ENCODE results near the gene CIART.

CIART gene

GRCh38 chr1:150268340-150268704 is 14.0 kb upstream of the CIART start:
- peak; percentile 48 for ATAC-seq
- TF ChIP-seq TCF4 (CRISPR knock-in tag; IDR thresholded peaks at IDR 0.05; ENCODE audit: borderline replicate concordance) (no peak), BACH2 (CRISPR knock-in tag; IDR thresholded peaks at IDR 0.05; ENCODE audit: borderline replicate concordance) (no peak), ISL1 (CRISPR knock-in tag; IDR thresholded peaks at IDR 0.05) (no peak), SNAI2 (CRISPR knock-in tag; IDR thresholded peaks at IDR 0.05) (no peak), PPARA (CRISPR knock-in tag; IDR thresholded peaks at IDR 0.05; ENCODE audit: borderline replicate concordance) (no peak), TOX (CRISPR knock-in tag; IDR thresholded peaks at IDR 0.05; ENCODE audit: borderline replicate concordance) (no peak), CSDC2 (CRISPR knock-in tag; IDR thresholded peaks at IDR 0.05) (no peak), ZC3H10 (CRISPR knock-in tag; IDR thresholded peaks at IDR 0.05) (no peak), OSR1 (CRISPR knock-in tag; IDR thresholded peaks at IDR 0.05) (no peak), RARB (CRISPR knock-in tag; IDR thresholded peaks at IDR 0.05) (no peak), GLIS3 (CRISPR knock-in tag; IDR thresholded peaks at IDR 0.05) (no peak), PATZ1 (CRISPR knock-in tag; IDR thresholded peaks at IDR 0.05; ENCODE audit: borderline replicate concordance) (no peak), ZNF565 (CRISPR knock-in tag; conservative IDR thresholded peaks at IDR 0.05; ENCODE audit: low read depth) (no peak), CREB5 (CRISPR knock-in tag; IDR thresholded peaks at IDR 0.05; ENCODE audit: low read depth) (no peak)
- TF ChIP-seq, protein P1, sequence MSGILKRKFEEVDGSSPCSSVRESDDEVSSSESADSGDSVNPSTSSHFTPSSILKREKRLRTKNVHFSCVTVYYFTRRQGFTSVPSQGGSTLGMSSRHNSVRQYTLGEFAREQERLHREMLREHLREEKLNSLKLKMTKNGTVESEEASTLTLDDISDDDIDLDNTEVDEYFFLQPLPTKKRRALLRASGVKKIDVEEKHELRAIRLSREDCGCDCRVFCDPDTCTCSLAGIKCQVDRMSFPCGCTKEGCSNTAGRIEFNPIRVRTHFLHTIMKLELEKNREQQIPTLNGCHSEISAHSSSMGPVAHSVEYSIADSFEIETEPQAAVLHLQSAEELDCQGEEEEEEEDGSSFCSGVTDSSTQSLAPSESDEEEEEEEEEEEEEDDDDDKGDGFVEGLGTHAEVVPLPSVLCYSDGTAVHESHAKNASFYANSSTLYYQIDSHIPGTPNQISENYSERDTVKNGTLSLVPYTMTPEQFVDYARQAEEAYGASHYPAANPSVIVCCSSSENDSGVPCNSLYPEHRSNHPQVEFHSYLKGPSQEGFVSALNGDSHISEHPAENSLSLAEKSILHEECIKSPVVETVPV (CRISPR knock-in tag; IDR thresholded peaks at IDR 0.05): no peak

DNA sequence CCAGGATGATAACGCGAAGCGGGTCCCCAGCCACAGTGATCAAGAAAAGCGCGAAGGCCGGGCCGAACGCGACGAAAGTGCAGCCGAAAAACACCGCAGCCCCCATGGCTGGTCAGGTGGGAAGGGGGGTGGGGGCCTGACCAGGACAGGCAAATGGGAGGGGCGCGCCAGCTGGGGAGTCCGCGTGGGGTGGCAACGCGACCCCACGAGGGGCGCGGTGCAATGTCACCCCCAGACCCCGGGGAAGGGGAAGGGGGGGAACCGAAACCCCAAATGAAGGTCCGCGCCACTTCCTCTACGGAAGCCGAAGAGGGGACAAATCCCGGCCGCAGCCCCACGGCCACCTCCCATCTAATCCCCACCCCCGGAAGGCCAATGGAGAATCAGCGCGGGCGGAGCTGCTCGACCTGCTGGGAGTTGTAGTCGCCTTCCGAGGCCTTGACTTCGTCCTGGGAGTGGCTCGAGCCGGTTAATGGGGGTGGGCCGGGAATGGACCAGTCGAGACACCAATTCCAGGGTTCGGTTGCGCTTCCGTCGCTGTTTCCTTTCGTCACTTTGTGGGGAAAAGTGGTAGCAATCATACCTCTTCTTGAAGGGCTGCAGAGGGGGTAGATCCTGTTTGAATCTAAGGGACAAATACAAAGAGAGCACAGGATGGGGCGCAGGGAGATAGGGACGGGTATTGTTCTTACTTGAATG is 13.5 kb upstream of the CIART start, which contains the start of gene APH1A:
TSS of gene APH1A (minus strand) at position 312 of the 699 bp plus-strand sequence. CDS start at position 106, 206 bp downstream.
- TF ChIP-seq ZFP3 (CRISPR knock-in tag; IDR thresholded peaks at IDR 0.05): no peak

GRCh38 chr1:150269451-150269850 is 12.9 kb upstream of the CIART start:
- ATAC-seq: no peak

More for the DNA sequence above, 13.5 kb upstream of the CIART start, which contains the start of gene APH1A:
- peak; percentile 99 for ATAC-seq

More at GRCh38 chr1:150269451-150269850, 12.9 kb upstream of the CIART start:
- TF ChIP-seq ZNF70 (CRISPR knock-in tag; IDR thresholded peaks at IDR 0.05) (no peak), ZNF8 (CRISPR knock-in tag; IDR thresholded peaks at IDR 0.05) (no peak), BACH2 (CRISPR knock-in tag; IDR thresholded peaks at IDR 0.05; ENCODE audit: borderline replicate concordance) (no peak), PATZ1 (CRISPR knock-in tag; IDR thresholded peaks at IDR 0.05; ENCODE audit: borderline replicate concordance) (no peak), GLIS3 (CRISPR knock-in tag; IDR thresholded peaks at IDR 0.05) (no peak), CSDC2 (CRISPR knock-in tag; IDR thresholded peaks at IDR 0.05) (no peak), ARNTL (CRISPR knock-in tag; IDR thresholded peaks at IDR 0.05; ENCODE audit: borderline replicate concordance, low read depth) (no peak), ZC3H10 (CRISPR knock-in tag; IDR thresholded peaks at IDR 0.05) (no peak), ESRRG (CRISPR knock-in tag; IDR thresholded peaks at IDR 0.05) (no peak), CREB5 (CRISPR knock-in tag; IDR thresholded peaks at IDR 0.05; ENCODE audit: low read depth) (no peak), ISL1 (CRISPR knock-in tag; IDR thresholded peaks at IDR 0.05) (no peak), ZNF565 (CRISPR knock-in tag; conservative IDR thresholded peaks at IDR 0.05; ENCODE audit: low read depth) (no peak)
